Nephron progenitor cell (in vitro differentiated cells): ENCODE data around the gene MRPL4.
"Not testable (repeated sequence)": the region's sequence is repeated elsewhere in the genome, so short reads cannot be mapped to it uniquely, and the experiment has no call there.

Source experiments
- DNase-seq: peaks from one replicate; pipeline ENCODE4 v3.0.0; 2021
- H3K27ac Mint-ChIP-seq: 2 replicates; pipeline ENCODE4 v1.8.0; 2021; ENCODE audit warnings: mild to moderate bottlenecking, moderate library complexity, mixed read lengths
- H3K27me3 Mint-ChIP-seq: 2 replicates; pipeline ENCODE4 v1.8.0; 2021; ENCODE audit warnings: mild to moderate bottlenecking, low read depth, mixed read lengths; ENCODE audit not compliant: poor library complexity
- H3K36me3 Mint-ChIP-seq: 2 replicates; pipeline ENCODE4 v1.8.0; 2021; ENCODE audit warnings: low read depth, mixed read lengths
- H3K4me1 Mint-ChIP-seq: 2 replicates; pipeline ENCODE4 v1.8.0; 2021; ENCODE audit warnings: mixed read lengths
- H3K4me3 Mint-ChIP-seq: 2 replicates; pipeline ENCODE4 v1.8.0; 2021; ENCODE audit warnings: mild to moderate bottlenecking, moderate library complexity, mixed read lengths
- H3K9me3 Mint-ChIP-seq: 2 replicates; pipeline ENCODE4 v1.8.0; 2021; ENCODE audit warnings: mild to moderate bottlenecking, moderate library complexity, mixed read lengths
- CTCF ChIP-seq: fragments of 200-600 bp; sonication (generic); IDR thresholded peaks from 2 replicates; pipeline ENCODE4 v1.5.0; 2021; ENCODE audit warnings: antibody characterized with exemption

Gene MRPL4

GRCh38 chr19:10230861-10231611 lies 21.0 kb upstream of the MRPL4 start, which contains the start of gene S1PR2:
S1PR2 (minus strand) TSS chr19:10231331; CDS start chr19:10224905, 6,426 bp downstream.
- H3K9me3 Mint-ChIP-seq = no peaks in the 10 kb centered on the region

GRCh38 chr19:10231612-10232228 lies 20.3 kb upstream of the MRPL4 start:
- no peak for DNase-seq
- Mint-ChIP-seq H3K9me3 (no peaks in the 10 kb centered on the region), H3K27me3 (peaks cover 3% of the 10 kb centered on the region), H3K4me3 (peak overlapping the region; percentile 76), H3K36me3 (no peaks in the 10 kb centered on the region), H3K27ac (peak overlapping the region; percentile 91), H3K4me1 (peaks cover 44% of the 10 kb centered on the region)
- TF ChIP-seq CTCF = no peak

More at GRCh38 chr19:10230861-10231611, 21.0 kb upstream of the MRPL4 start, which contains the start of gene S1PR2:
- Mint-ChIP-seq H3K4me1 (peaks cover 45% of the 10 kb centered on the region), H3K36me3 (no peaks in the 10 kb centered on the region), H3K27ac (peak within 1 kb of the TSS; percentile 91), H3K4me3 (peak within 1 kb of the TSS; percentile 86), H3K27me3 (no peaks in the 10 kb centered on the region)
- no peak for TF ChIP-seq CTCF
- peak; percentile 92 for DNase-seq

GRCh38 chr19:10233946-10234345 lies 18.1 kb upstream of the MRPL4 start:
- Mint-ChIP-seq H3K36me3 (no peaks in the 10 kb centered on the region), H3K27me3 (peaks cover 9% of the 10 kb centered on the region), H3K4me1 (peaks cover 31% of the 10 kb centered on the region), H3K4me3 (no peak overlapping the region), H3K27ac (no peak overlapping the region), H3K9me3 (no peaks in the 10 kb centered on the region)
- no peak for DNase-seq
- TF ChIP-seq CTCF = no peak

GRCh38 chr19:10235003-10235402 lies 17.0 kb upstream of the MRPL4 start:
- H3K4me3 Mint-ChIP-seq = no peak overlapping the region
- H3K36me3 Mint-ChIP-seq = no peaks in the 10 kb centered on the region
- no peak overlapping the region for H3K27ac Mint-ChIP-seq
- peaks cover 9% of the 10 kb centered on the region for H3K27me3 Mint-ChIP-seq
- no peak for TF ChIP-seq CTCF
- peaks cover 22% of the 10 kb centered on the region for H3K4me1 Mint-ChIP-seq
- no peak for DNase-seq
- no peaks in the 10 kb centered on the region for H3K9me3 Mint-ChIP-seq

GRCh38 chr19:10235409-10235808 lies 16.6 kb upstream of the MRPL4 start:
- H3K4me1 Mint-ChIP-seq = peaks cover 22% of the 10 kb centered on the region
- H3K9me3 Mint-ChIP-seq, H3K27ac Mint-ChIP-seq, H3K4me3 Mint-ChIP-seq, H3K27me3 Mint-ChIP-seq, DNase-seq, H3K36me3 Mint-ChIP-seq: not testable (repeated sequence)

- H3K4me3 Mint-ChIP-seq = no peak overlapping the region
- H3K27ac Mint-ChIP-seq = no peak overlapping the region
- TF ChIP-seq CTCF = no peak
These were observed 14.3 kb upstream of the MRPL4 start for GRCh38 chr19:10237702-10238101.

More at GRCh38 chr19:10237702-10238101, 14.3 kb upstream of the MRPL4 start:
- H3K9me3 Mint-ChIP-seq = no peaks in the 10 kb centered on the region
- peaks cover 13% of the 10 kb centered on the region for H3K27me3 Mint-ChIP-seq
- peaks cover 16% of the 10 kb centered on the region for H3K4me1 Mint-ChIP-seq
- no peaks in the 10 kb centered on the region for H3K36me3 Mint-ChIP-seq
- DNase-seq = no peak
